Right renal cortex interstitium (tissue), 3 donors: ENCODE measurements around the gene FAM187B. TPM values are rescaled to one million over a fixed set of nuclear protein-coding genes. Genes with fewer than 3 reads are reported as not detected.

Experiments
- DNase-seq, 3 donors: peaks; one replicate each; pipeline ENCODE4 v3.0.0-alpha.2; 2013; ENCODE audit warnings: low read depth in 3 of 3, low spot score in 2 of 3
- polyA plus RNA-seq, 3 donors: library from polyadenylated mRNA; unstranded; fragments of 120-200 nt; gene quantifications; one replicate each; pipeline ENCODE4 v1.2.1, GENCODE V29; 2013; ENCODE audit not compliant: insufficient read length in 3 of 3

Gene FAM187B
- polyA plus RNA-seq, 3 donors: not detected

DNA sequence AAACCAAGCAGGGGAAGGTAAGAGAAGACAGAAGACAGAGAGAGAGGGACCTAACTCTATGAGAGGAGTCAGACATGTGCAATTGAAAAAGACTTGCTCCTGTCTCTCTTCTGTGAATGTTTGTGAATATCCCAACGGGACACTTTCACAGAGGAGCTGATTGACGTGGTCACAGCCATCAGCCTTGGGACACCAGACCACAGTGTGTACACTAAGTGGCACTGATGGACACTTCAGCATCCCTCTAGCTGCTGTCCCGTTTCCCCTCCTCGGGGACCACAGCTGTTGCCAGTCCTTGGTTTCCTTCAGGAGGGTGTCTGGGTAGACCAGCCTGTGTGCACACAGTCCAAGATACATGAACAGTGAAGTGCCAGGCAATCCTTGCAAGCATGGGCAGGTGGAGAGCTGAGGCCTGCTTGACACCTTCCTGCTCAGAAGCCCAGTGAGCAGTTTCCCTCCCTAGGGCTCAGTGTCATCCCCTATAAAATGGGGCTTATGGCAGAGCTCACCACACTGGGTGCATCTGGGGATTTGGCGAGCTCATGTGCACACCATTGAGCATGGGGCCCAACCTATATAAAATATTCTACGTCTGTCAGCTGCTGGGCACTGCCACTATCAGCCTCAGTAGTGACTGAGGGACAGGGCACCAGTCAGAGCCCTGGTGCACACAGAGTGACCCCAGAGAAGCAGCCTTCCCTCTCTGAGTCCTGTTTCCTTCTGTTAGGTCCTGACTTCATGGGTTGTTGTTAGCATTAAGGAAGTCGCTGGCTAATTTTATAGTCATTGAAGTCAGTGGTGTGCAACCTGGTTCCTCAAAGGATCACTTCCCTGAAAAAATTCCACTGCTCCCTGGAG is 36.0 kb upstream of the FAM187B start:
- DNase-seq: no peak

DNA sequence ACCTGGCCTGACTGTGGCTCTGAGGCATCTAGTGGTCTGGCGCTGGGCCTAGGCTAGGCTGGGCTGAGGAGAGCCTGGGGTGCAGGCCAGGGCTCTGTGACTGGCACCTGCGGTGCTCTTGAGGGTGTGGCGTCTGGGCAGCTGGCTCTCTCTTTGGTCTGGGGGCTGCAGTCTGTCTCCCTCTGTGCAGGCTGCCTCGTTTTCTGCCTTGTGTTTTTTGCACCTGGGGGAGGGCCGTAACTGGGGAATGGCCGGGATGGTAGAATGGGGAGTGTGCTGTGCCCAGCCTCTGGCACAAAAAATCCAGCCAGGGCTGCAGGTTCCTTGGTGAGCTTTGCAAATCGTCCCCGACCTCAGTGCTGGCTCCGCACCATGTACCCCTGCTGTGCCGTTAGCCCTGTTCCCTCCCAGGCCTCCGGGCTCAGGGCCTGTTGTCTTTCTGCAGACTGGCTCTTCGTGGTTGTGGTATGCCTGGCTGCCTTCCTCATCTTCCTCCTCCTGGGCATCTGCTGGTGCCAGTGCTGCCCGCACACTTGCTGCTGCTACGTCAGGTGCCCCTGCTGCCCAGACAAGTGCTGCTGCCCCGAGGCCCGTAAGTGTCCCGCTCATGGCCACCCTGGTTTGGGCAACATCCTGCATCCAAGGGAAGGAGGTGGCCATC is 33.7 kb upstream of the FAM187B start:
- no peak for DNase-seq

DNA sequence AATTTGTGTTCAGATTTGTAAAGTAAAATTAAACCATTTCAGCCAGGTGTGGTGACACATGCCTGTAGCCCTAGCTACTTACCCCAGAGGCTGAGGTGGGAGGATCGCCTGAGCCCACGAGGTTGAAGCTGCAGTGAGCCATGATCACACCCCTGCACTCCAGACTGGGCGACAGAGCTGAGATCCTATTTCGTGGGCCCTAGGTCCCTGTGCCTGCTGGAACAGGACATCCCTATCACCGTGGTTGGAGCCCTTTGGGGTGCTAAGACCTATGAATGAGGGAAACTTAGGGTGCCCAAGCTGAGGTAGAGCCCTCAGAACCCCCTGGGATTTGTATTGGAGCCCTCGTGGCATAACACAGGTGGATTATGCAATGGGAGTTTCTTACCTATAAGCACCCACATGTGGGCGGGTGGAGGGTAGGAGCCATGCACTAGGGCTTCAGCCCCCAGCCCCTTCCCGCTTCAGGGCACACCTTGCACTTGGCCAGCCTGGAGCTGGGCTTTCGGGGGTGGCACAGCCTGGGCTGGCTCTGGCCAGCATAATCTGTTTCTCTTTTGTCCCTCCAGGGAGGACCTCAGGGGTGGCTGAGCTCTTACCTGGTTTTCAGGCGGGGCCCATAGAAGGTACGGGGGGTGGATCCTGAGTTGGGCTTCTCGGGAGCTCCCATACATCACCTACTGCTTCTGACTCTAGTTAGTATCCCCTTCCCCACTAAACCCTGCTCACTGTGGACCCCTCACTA is 33.0 kb upstream of the FAM187B start:
- DNase-seq: no peak

DNA sequence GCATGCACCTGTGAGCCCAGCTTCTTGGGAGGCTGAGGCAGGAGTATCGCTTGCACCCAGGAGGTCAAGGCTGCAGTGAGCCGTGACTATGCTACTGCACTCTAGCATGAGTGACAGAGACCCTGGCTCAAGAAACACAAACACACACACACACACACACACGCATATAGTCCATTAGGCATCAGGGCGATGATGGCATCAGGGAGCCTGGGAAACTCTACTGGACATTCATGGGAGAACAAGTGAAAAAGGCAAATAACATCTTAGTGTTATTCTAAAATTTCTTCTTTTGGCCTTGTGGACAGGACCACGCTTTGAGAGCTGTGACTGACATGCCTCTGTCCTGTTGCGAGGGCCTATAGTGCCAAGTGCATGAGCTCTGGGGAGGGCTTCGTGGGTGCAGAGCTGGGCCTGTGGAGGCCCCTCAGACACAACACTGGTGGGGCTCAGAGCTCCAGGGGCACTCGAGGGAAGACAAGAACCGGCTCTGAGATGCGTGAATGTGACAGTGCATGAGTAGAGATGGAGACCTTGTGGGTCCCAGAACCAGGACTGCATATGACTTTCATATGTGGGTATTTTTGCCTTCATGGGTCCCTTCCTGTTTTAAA is 32.3 kb upstream of the FAM187B start:
- DNase-seq: no peak

DNA sequence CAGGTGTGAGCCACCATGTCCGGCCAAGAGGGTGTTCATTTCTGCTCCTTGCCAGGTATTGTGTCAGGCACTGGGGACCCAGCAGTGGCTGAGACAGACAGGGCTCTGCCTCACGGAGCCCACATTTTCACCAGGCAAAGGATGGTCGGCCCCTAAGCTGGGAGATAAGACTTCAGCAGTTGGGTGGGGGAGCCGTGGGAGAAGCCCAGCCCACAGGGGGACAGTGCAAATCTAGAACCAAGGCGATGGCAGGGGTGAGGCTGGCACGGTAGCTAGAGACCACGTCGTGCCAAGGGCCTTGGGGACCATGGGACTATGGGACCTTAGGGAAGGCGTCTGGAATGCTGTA is 28.5 kb upstream of the FAM187B start:
- no peak for DNase-seq

DNA sequence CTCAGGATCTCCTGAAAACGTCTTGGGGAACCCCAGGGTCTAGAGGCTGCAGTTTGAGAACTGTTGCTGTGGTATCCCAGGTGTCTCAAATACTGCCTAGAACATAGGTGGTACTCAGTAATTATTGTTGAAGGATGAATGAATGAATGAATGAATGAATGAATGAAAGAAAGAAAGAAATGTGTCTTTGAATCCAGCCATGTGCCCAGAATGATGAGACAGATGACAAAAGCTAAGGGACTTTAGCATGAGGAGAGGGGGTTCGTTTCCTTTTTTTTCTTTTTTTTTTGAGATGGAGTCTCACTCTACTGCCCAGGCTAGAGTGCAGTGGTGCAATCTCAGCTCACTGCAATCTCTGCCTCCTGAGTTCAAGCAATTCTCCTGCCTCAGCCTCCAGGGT is 28.0 kb upstream of the FAM187B start:
- no peak for DNase-seq

DNA sequence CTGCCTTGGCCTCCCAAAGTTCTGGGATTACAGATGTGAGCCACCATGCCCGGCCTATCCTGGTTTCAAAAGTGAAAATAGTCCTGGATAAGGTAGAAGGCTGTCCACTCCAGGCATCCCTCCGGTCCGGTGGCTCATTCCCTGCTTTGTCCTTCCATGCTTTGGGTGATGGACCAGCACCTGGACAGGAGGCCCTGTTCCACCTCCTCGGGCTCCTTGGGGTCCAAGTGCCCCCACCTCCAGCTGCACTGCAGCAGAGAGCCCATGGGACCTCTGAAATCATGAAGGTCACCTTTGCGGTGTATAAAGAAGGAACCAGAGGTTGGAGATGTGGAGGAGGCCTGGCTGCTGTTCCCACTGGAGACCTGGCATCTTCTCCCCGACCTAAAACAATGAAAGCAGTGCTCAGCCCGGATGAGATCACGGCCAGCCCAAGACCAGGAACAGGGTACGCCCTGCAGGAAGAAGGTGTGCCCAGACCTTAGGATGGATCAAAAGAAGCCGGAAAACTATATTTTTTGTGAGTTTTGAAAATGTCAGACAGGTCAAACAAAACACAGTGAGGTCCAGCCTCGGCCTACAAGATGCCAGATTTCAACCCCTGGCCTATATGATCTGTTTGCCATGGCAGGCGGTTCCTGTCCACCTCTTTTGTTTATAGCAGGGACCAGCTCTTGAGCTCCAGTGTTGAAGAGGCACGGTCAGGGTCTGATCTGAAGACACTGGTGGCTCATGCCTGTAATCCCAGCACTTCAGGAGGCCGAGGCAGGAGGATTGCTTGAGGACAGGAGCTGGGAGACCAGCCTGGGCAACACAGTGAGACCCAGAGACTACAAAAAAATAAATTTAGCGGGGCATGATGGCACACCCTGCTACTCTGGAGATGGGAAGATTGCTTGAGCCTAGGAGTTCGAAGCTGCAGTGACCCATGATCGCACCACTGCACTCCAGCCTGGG is 26.1 kb upstream of the FAM187B start:
- DNase-seq: no peak

DNA sequence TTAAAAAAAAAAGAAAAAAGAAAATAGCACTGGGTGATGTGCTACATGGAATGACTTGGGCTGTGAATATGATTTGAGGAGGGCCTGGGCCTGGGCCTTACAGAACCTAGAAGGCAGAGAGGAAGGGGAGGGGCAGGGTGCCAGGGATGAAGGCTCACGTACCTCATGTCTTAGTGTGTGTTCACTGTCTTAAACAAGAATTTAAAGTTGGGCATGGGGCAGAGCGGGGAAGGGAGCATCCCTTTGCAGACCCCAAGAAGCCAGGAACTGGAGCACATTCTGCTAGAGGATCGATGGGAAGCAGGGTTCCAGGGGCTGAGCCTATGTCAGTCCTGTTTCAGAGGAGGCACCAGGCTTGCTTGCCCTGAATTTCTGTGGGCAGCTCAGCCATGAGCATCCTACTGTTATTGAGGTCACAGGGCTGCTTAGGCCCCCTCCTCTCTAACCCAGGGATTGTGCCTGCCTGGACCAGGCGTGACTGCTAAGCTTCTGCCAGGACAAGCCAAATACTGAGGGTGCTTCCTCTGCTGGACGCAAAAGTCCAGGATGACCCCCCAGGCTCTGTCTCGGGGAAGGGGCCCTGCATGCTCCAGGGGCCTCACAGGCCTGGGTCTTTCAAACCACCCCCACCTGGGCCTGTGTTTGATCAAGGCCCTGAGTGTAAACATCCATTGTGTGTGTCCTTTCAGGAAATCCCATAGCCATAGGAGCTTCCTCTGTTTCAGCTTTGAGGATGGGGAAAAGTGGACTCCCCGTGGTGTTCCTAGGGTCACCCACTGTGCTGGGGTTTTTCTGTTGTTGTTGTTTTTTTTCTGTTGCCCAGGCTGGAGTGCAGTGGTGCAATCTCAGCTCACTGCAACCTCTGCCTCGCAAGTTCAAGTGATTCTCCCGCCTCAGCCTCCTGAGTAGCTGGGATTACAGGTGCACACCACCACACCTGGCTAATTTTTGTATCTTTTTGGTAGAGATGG is 25.1 kb upstream of the FAM187B start:
- no peak for DNase-seq

DNA sequence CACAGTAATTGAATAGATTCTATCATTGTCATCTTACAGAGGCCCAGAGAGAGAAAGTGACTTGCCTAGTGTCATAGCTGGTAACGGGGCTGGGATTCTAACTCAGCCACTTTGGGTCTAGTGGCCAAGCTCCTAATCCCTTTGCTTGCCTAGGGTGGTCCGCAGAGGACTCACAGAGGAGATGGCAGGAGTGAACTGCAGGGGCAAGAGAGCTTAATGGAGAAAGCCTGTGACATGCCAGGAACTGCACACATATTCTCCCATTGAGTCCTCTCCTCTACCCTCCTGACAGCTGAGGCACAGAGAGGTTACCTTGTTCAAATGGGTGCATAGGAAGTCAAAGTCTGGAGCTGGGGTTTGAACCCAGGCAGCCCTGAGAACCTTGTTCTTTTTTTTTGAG is 22.9 kb upstream of the FAM187B start:
- DNase-seq: no peak

DNA sequence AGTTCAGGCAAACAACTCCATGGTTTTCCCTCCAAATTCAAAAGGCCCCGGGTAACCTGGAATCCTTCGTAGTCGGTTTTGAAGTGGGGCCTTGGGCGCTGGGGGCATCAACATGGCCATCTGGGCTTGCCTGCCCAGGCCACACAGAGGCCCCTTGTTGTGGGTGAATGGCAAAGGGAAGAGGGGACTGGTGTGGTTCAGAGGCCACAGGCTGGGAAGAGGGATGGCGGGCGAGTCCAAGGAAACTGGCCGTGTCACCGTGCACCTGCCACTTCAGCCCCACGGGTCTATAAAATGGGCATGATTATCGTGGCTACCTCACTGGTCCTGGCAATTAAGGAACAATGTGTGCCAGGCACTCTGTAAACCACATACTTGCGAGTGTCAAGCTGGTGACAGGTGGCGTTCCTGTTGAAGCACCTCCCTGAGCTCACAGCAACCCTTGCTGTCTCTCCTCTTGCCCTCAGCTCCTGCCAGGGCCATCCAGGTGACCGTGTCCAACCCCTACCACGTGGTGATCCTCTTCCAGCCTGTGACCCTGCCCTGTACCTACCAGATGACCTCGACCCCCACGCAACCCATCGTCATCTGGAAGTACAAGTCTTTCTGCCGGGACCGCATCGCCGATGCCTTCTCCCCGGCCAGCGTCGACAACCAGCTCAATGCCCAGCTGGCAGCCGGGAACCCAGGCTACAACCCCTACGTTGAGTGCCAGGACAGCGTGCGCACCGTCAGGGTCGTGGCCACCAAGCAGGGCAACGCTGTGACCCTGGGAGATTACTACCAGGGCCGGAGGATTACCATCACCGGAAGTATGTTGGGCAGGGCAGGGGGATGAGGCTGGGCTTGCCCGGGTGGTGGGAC is 21.5 kb upstream of the FAM187B start:
- DNase-seq: no peak

DNA sequence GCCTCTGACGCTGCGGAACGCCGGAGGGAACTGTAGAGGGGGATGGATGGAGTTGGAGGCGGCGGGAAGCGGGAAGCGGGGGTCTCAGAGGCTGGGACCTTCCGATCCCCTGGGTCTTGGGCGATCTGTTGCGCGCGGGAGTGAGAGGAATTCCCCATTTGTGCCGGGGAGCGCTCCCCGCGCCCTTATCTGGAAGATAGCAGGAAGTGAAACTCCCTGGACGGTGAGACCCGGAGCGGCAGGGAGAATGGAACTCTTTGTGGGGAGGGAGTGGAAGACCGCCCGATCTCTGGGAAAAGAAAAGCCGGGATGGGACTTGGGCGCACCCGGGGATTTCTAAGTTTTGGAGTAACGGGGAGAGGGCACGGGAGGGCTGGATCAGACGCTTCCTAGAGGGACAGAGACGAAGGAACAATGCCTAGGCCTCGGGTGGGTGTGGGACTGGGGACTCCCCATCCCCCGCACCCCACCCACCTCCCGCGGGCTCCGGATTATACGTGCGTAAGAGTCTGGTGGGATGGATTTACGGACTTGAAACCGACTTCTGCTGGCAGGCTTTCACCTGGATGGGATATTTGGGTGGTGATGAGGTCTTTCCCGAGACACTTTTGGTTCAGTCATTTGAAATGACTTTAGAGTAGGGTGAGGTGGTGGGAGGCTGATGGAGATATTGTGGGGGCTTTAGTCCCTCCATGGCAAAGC is 20.8 kb upstream of the FAM187B start:
- no peak for DNase-seq

DNA sequence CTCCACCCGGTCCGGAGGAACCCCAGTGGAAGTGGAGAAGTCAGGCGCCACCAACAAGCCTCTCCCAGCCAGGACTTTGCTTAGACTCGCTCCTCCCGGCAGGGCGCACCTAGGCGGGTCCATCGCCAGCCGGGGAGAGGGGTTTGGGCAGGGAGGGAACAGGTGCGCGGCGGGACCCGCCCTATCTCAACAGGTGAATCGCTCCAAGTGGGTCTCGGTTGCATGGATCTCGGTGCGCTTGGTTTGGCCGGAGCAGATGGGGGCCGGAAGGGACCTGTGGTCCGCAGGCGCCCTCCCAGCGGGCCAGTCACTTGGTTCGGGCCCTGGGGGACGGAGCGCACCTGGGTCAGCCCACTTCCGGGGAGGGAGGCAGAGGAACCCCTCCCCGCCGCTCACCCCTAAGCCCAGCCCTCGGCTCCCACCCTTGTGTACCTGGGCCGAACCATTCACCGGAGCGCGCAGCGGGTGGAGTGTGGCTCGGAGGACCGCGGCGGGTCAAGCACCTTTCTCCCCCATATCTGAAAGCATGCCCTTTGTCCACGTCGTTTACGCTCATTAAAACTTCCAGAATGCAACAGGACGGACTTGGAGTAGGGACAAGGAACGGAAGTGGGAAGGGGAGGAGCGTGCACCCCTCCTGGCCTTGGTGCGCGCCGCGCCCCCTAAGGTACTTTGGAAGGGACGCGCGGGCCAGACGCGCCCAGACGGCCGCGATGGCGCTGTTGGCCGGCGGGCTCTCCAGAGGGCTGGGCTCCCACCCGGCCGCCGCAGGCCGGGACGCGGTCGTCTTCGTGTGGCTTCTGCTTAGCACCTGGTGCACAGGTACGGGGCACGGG is 20.0 kb upstream of the FAM187B start, which contains the start of gene LSR:
Gene LSR, plus strand, starts transcription at position 693 of the 836 bp plus-strand sequence. Its CDS starts 21 bp downstream, at position 714.
- peak; percentile 75 to 79 (median 79) for DNase-seq

DNA sequence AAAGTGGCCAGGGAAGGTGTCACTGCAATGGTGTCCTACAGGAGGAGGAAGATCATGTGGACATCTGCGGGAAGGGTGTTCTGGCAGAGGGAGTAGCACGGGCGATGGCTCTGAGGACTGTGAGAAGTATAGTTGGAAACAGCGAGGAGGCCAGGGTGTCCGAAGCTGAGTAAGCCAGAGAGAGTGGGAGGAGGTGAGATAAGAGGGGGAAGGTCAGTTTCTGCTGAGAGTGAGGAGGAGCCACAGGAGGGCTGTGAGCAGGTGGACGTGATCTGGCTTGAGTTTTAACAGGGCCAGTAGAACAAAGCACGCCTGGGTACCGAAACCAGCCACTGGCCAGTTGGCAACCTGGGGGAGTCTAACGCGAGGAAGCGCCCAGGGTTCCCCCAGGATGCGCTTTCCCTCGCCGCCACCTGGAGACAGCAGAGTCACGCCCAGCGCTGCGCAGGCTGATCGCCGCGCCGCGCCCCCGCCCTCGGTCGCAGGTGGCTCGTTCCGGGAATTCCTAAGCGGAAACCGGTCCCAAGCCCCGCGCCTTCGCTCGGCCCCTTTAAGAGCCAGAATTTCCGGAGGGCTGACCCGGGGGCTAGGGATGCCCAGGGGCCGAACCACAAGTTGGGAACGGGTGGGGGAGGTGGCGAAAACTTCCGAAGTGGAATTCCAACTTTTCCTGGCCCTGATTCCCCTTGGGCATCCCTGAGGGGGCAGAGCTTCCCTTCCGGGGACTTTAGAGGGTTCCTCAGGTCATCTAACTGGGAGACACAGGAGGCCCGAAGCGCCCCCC is 19.2 kb upstream of the FAM187B start:
- peak; percentile 73 to 87 (median 87) for DNase-seq

DNA sequence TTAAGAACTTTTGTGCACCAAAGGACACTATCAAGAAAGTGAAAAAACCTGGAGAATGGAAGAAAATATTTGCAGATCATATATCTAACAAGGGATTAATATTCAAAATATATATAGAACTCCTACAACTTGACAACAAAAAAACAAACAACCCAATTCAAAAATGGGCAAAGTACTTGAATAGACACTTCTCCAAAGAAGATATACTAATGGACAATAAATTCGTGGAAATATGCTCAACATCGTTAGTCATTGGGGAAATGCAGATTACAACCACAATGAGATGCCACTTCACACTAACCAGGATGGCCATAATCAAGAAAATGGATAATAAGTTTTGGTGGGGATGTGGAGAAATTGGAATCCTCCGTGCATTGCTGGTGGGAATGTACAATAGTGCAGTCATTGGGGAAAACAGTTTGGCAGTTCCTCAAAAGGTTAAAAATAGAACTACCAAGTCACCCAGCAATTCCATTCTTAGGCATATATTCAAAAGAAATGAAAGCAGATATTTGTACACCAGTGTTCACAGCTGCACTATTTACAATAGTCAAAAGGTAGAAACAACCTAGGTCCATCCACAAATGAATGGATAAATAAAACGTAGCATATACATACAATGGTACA is 18.0 kb upstream of the FAM187B start:
- DNase-seq: no peak

DNA sequence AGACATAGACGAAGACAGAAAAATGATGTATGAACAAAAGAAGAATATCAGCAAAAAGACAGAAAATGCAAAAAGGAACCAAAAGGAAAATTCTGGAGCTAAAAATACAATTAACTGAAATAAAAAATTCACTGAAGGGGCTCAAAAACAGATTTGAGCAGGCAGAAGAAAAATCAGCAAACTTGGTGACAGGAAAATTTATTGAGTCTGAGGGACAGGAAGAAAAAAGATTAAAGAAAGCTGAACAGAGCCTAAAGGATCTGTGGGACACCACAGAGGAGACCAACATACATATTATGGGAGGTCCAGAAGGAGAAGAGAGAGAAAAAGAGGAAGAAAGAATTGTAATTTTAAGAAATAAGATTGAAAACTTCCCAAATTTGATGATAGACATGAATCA is 12.9 kb upstream of the FAM187B start:
- DNase-seq: no peak
